HG03159 (cell line): ENCODE data around the gene RTP5.

Source experiments
- ATAC-seq: cut with Tn5 transposase; IDR thresholded peaks from one replicate; pipeline ENCODE4 v1.9.1; 2021; ENCODE audit warnings: mild to moderate bottlenecking, moderate library complexity; ENCODE audit not compliant: unreplicated experiment

The RTP5 gene

DNA sequence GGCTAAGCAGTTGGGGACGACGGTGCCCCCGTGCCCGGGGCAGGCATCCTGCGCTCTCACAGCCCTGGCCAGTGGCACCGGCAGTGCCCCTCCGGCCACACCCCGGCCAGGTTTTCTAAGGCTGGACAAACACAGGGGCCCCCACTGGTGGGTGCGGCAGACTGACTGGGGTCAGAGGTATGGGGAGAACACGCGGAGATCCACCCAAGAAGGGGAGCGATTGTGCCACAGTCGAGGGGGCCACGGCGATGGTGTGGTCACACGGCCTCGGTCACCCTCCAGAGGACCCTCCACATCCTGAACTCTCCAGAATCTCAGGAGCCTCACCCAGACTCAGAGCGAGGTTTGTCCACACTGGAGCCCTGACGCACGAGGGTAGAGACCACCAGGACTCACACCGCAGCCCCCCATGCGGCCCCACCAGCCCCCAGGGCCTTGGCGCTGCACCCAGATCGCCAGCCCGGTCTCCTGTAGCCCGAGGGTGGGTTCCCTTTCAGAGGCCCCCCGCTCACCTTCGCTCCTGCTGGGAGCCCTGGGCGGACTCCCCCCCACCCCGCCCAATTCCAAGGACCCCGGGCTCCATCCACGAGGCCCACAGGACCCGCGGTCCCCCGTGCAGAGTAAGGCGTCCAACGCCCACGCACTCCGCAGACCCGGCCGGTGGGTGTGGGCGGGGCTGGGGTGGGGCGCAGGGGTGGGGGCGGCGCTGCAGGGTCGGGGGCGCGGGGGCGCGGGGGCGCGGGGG lies 26.0 kb upstream of the RTP5 start:
- no peak for ATAC-seq

DNA sequence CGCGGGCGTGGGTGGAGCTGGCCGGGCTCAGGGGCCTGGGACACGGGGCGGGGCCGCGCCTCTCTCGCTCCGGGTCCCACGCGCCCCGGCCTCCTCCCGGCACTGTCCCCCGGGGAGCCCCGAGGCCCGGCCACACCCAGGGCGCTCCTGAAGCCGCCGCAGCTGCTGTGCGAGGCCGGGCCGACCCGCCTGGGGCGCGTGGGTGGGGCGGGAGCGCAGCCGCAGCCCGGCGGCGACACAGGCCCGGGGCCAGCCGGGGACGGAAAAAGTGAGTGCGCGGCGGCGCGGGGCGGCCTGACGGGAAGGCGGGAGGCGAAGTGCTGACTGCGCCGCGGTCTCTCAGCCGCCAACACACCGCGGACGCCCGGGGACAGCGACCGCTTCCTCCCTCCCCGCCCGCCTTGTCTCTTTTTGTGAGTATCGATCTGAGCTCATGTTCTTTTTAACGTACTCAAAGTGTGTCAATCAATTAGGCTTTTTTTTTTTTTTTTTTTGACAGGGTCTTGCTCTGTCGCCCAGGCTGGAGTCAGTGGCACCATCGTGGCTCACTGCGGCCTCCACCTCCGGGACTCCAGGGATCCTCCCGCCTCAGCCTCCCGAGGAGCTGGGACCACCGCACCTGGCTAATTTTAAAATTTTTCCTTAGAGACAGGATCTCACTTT lies 25.3 kb upstream of the RTP5 start:
- ATAC-seq = peak; percentile 72

- ATAC-seq = no peak
These were observed 24.5 kb upstream of the RTP5 start for GRCh38 chr2:241844831-241845578.

GRCh38 chr2:241846406-241846805 lies 23.1 kb upstream of the RTP5 start:
- no peak for ATAC-seq

DNA sequence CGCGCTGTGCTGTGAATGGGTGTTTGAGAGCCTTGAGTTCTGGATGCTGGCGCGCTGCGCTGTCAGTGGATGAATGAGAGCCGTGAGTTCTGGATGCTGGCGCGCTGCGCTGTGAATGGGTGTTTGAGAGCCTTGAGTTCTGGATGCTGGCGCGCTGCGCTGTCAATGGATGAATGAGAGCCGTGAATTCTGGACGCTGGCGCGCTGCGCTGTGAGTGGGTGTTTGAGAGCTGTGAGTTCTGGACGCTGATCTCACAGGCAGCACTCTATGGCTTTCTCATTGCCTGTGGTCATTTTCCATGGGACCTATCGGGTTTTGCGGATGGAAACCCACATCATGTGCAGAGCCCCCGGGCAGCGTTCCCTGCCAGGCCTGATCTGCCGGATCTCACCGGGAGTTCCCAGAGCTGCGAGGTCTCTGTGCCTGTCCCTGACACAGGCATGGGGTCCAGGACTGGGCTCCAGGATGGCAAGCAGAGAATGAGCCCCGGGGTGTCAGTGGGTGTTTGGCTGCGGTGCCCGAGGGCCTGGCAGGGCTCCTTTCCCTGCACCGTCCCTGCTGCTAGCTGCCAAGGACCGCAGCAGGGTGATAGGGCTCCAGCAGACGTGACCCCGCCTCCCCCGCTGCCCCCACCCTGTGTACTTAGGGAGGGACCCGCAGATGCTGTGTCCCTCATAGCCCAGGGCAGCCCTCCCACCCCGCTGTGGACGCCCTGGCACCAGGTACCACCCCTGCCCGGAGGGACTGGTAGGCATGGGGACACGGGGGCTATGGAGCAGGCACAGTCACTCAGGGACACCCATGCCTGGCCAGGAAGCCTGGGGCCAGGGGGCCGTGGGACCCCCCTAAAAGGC lies 20.5 kb upstream of the RTP5 start:
- ATAC-seq = no peak

DNA sequence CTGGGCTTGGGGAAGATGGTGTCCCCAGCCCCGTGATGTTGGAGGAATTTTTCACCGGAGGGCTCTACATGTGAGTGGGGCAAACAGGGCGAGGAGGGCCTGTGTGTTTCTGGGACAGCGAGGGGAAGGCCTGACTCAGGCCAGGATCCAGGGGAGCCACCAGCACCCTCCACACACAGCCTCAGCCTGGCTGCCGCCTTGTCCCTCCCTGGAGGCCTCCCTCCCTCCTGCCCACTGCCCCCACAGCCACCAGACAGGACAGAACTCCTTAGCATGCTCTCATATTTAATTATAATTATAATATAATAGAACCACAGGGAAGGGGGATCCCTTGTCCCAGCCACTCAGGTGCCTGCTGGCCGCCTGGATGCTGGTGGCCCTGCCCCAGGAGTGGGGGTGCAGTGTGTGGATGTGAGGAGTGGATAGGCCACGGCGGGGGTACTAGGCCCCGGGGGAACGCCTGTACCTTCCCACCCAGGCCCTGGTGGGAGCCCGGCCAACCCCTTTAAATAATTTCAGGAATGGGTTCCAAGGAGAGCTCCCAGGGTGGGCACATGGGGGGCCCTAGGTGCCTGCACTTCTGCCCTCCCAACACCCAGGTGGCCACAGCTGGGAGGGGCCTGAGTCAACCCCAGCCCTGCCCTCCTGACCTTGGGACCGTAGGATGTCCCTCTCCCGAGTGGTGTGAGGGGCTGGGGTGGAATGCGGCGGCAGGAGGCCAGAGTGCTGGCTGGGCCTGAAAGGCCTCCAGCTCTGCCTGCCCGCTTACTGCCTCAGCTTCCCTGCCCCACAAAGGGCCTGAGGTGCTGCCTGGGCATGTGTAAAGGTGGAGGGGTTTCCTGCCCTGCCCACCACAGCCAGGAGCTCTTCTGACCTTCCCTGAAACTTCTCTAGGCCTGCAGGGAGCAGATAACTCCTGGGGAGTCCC lies 19.6 kb upstream of the RTP5 start:
- ATAC-seq = no peak

GRCh38 chr2:241850544-241851324 lies 18.8 kb upstream of the RTP5 start:
- ATAC-seq = no peak

DNA sequence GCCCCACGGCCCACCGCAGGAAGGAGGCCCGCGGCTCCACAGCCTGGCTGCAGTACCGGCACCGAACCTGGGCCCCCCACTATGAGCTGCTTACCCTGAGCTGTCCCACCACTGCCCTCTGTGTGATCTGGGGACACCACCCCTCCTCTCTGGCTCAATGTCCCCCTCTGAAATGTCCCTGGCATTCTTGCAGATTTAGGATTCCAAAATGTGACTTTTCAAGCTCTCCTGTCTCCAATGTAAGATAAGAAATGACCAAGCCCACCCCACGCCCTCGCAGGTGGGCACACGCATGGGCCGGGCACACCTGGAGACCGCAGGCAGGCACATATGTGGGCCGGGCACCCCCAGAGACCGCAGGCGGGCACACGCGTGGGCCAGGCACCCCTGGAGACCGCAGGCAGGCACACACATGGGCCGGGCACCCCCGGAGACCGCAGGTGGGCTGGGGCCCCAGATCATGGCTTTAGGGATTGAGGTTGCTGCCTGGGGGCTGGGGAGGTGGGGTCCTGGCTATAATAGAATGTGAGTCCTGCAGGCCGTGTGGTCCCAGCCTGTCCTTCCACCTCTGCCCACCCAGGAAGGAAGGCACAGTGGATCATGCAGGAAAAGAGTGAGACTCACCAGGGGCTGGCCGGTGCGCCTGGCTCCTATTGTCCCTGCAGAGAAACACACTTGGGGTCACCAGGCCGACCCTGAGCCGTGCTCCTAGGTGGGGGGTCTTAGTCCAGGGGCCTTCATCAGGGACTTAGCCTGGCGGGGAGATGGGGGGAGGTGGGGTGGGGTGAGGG lies 18.0 kb upstream of the RTP5 start:
- no peak for ATAC-seq

DNA sequence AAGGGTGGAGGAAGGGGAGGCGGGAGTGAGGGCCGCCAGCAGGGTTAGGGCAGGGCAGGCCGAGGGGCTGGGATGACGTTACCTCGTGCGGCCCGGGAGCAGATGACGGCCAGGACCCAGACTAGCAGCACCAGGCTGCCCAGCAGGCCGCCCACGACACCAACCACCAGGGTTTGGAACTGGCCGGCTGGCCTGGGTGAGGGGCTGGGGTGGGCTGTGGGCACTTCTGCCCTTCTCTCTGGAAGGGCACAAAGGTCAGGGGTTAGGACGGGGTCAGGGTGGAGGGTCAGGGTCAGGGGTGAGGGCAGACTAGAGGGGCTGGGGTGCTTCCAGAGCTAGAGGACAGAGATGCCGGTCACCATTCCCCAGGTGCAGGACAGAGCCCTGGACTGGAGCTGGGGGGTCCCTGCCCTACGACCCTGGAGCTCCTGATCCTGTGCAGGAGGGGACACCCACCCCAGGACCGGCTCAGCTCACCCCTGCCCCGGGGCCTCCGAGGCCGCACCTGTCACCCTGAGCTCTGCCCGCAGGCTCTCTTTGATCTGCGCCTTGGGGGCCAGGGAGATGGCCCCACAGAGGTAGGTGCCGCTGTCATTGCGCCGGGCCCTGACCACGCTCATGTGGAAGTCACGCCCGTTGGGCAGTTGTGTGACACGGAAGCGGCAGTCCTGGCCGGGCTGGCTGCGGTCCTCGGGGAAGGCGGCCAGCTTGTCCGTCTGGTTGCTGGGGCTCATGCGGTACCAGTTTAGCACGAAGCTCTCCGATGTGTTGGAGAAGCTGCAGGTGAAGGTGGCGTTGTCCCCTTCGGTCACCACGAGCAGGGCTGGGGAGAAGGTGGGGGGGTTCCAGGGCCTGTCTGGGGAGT lies 17.2 kb upstream of the RTP5 start:
- no peak for ATAC-seq

DNA sequence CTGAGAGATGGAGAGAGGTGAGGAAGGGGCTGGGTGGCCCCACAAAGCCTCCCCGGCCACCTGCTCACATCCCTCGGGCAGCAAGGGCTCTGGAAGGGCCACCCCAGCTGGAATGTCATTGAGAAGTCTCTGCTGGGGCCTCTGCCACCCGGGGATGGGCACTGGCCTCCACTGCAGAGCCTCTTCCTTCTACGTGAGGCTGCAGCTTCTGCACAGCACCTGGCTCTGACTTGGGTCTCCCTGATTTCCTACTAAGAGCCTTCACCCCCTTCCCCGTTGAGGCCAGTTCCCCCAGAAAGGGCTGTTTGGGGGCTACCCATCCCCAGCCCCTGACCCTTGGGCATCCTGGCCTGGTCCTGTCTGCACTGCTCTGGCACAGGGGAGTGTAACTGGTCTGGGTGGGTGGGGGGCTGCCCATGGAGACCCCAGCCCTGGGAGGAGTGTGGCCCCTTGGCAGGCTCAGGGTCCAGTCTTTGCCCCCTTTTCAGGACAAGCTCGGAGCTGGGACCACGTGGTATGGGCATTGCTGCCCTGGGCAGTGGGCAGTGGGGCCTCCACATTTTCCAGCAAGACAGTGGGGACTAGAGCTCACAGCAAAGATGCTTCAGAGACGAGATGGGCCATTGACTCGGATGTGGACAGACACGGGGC lies 16.4 kb upstream of the RTP5 start:
- no peak for ATAC-seq

DNA sequence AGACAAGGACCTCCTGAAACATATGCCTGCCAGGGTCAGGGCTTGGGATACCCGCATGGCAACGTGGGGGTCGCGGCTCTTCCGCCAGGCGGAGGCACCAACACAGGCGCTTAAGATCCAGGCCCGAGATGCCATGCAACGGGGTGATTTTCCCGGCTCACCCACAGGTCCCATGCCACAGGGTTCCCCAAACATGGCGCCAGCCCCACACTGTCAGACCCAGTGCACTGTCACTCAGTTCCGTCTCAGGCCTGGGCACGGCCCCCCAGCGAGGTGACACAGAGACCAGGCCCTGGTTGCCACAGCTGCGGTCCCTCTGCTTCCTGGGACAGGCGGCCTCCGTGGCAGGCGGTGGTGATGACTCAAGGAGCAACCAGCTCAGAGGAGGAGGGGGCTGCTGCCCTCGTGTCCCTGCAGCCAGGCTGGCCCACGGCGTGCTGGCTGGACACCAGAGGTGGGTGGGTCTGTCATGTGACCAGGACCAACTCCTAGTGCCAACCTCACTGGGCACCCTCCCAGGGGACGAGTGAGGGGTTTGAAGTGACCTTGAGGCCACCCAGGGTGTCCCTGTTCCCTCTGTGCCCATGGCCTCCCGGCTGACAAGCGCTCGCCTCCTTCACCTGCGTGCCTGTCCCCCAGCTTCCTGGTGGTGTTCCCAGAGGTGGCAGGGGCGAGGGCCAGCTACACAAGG lies 15.7 kb upstream of the RTP5 start:
- no peak for ATAC-seq

DNA sequence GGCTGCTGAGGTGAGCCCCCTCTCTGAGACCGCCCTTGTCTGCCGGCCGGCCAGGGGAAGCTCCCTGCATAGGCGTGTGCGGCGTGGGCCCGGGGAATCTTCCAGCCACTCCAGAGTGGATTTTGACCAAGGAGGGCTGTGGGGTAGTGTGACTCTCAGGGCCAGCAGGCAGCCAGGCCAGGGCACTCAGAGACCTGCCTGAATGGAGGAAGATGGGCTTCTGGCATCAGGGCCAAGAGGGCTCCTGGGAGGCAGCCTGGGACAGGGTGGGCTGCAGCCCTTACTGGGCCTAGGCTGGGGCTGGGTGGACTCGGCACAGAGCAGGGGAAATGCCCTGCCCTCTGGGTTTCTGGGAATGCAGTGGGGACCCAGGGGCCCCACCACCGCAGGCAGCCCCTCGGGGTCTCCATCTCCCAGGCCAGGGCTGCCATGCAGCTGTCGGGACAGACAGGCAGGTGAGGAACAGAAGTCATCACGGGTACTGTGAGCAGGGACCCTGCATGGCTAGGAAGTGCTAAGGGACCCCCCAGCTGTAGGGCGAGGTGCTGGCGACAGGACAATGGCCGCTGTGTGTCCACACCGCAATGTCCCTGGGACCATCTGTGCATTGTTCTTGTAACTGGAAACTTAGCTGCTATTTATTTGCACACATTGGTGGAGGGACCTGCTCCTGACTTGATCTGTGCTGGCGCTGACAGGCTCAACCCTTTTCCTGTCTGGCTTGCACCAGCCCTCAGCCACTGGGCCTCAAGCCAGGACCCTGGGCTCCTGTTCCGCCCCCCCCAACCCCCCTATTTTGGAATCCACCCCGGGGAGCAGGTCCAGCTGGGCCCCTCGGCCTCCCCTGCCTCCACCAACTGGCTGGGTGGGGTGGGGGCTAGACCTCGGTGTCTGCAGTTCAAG lies 14.9 kb upstream of the RTP5 start:
- no peak for ATAC-seq

DNA sequence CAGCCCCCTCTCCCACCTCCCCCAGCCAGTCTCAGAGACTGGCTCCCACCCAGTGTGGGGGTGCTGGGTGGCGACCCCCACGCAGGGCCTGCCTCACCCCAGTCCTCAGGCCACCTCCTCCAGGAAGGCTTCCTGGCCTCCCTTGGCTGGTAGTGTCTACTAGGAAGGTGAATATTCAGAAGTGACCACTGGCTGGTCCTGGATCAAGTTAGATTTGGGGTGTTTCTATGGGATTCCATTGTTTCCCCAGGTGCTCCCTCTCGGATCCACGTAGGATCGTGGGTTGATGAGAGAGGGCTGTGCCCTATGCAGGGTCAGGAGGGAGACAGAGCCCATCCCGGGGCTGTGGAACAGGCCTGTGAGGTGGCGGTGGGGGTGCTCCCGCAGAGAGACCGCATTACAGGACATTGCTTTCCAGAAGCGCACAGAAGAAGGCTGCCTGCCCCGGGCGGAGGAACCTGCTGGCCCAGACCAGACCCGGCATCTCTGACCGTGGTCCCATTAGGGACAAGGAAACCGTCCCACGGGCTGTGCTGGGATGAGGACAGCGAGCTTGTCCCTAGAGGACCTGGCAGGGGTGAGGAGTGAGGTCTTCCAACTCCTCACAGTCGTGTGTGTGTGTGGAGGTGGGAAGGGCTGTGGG lies 14.2 kb upstream of the RTP5 start:
- ATAC-seq = no peak

DNA sequence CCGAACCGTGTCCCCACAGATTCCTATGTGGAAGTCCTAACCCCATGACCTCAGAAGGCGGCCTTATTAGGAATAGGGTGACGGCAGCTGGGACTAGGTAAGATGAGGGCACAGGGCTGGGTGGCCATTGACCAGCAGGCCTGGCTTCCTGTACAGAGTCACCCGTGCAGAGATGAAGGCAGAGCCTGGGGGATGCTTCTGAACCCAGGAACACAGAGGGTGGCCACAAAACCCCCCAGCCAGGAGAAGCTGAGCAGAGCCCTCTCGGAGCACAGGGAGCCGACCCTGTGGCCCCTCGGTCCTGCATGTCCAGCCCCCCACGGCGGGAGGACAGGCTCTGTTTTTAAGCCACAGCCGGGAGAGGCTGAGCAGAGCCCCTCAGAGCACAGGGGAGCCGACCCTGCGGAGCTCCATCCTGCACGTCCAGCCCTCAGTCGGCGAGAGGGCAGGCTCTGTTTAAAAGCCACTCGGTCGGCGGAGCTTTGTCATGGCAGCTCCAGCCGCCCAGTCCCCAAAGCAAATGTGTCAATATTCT lies 13.6 kb upstream of the RTP5 start:
- no peak for ATAC-seq
